Activated T-cell treated with anti-CD3 and anti-CD28 coated beads for 1 hour (primary cell): ENCODE measurements around the gene ATP1B1.
"Not testable (repeated sequence)": the region's sequence is repeated elsewhere in the genome, so short reads cannot be mapped to it uniquely, and the experiment has no call there.

Experiments
- DNase-seq: peaks from one replicate; pipeline ENCODE4 v3.0.0-alpha.2; 2020; ENCODE audit warnings: low read depth

The ATP1B1 gene

DNA sequence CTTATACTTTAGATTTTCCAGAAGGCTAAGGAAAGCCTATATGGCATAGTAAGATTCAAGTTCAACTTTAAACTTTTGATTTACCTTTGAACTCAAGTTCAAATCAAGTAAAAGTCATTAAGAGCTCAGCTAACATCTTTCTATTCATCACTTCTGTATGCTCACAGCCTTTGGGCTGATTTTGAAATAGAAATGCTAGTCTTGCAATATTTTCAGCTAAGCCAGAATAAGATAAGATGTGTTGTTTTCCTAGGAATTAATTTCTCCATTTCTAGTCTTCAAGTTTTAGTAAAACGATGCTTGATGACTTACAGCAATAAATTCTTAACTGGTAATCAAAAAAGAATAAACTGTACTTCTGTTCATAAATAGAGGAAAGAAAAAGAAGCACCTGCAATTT lies 35.6 kb downstream of the ATP1B1 start:
- DNase-seq, result no peak

DNA sequence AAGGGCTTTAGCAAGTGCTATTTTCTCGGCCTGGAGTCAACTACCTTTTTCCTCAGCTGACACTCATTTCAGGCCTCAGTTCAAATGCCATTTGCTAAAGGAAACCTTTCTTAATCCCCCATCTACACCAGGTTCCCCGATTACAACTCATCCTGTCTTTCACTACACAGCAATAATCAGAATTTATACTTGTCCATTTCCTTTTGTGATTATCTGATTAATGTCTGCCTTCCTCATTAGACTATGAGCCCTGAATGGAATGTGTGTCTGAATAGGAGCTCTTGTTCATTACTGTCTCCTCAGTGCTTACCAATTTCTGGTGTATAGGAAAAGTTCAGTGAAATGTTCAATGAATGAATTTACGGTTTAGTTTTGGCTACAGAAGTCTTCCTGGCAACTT lies 36.9 kb downstream of the ATP1B1 start:
- no peak for DNase-seq

DNA sequence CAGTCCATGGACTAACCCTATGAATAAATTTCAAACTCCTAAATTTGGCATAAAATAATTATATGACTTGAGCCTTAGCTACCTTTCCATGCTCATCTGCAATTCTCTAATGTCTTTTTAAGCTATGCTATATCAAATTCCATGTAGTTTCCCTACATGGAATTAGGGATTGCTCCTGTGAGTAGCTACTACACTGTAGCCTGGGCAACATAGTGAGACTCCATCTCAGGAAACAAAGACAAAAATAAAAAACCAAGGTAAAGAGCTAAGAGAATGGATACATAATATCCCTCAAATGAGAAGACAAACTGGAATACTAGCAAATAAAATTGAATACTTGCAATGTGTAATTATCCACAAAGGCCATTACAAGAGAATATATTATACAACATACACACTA lies 37.5 kb downstream of the ATP1B1 start:
- DNase-seq, result no peak

DNA sequence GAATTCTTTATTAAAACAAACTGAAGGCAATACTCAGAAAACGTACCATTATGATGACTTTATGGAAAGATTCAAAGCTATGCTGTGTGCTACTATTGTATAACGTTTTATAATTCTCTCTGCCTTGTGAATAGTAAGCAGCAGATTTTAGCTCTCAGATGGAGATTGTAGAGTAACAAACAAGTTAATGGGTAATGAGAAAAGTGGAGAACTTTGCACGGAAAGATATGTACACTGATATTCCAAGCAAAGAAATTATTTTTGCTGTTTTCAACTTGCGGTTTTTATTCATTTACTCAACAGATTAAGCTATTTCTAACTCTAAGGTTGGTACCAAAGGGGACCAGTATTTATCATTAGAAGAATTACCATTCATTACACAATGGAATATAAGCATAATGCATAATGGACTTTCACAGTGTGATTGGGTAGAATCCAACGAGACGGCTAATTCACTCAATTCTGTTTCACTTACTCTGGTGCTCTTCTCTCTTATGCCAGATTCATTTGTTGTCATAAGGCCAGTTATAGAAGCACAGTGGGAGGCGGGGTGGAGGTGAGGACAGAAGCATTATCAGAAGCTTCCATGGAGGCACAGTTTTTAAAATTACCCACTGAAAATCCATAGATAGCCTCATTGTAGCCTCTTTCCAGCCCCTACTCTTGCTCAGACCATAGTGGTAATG lies 38.6 kb downstream of the ATP1B1 start:
- no peak for DNase-seq

DNA sequence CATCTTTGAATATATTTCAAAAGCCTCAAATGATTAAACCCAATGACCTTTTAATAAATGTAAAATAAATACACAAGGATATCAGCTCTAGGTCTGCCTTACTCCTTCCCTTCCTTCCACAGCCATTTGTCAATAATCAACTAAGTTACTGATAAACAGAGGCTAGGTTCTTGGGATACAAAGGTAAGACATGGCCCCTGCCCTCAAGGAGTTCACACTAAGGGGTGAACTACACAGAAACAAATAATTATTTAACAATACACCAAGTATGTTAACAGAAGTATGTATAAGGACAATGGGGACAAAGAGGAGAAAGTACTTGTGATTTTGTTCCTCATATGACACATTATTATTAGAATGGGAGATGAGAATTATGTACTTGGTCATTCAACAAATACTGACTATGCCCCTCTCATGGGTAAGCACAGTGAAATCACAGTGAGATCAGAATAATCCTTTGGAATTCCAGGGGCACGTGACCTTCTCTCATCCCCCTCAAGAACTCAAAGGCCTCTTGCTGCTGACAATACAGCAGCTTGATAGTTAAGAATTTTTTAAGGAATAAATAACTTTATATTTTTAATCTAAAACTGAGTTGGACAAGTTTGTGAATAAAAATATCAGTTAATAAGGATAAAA lies 40.2 kb downstream of the ATP1B1 start:
- no peak for DNase-seq

DNA sequence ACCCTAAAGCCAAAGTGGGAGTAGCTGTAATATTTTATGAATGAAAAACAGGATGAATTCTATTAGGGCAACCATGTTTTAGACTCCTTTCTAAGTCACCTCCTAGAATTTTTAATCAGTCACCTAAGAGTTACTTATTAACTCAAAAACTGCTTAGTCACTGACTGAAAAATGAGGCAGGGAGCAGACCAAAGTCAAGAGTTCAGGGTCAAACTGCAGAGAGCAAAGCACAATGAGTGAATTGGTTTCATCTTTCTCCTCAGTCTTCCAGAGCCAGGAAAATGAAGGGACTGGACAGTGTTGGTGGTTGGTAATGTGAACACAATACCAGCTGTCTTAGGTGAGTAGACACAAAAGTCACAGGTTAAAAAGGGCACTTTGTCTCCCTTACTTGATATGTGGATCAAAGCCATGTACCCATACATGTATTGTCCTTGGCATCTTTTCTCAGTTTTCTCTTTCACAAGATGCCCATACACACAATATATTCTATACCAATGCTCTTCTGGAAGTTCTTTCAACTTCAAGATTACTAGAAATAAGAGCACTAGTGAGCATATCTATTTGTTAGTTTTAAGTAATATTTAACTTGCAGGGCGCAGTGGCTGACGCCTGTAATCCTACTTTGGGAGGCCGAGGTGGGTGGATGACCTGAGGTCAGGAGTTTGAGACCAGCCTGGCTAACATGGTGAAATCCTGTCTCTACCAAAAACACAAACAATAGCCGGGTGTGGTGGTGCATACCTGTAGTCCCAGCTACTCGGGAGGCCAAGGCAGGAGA lies 42.2 kb downstream of the ATP1B1 start:
- no peak for DNase-seq

DNA sequence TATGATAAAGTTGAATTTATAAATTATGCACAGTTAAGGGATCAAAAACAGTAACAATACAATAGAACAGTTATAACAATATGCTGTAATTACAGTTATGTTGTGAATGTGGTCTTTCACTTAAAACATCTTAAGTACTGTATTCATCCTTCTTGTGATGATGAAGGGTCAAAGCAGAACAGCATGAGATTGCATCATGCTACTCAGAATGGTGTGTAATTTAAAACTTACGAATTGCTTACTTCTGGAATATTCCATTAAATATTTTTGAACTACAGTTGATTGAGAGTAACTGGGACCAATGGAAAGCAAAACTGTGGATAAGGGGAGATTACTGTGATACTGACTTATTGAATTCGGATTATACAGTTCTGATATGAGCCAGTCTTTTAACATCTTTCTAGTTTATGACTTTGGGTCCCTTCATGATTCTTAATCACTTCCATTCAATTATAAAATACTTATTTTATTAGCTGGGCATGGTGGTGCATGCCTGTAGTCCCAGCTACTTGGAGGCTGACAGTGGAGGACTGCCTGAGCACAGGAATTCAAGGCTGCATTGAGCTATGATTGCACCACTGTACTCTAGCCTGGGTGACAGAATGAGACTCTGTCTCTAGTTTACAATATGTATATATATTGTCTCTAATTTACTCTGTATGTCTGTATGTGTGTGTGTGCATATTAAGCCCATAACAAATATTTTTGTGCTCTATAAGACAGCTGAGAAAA lies 43.2 kb downstream of the ATP1B1 start:
- no peak for DNase-seq

DNA sequence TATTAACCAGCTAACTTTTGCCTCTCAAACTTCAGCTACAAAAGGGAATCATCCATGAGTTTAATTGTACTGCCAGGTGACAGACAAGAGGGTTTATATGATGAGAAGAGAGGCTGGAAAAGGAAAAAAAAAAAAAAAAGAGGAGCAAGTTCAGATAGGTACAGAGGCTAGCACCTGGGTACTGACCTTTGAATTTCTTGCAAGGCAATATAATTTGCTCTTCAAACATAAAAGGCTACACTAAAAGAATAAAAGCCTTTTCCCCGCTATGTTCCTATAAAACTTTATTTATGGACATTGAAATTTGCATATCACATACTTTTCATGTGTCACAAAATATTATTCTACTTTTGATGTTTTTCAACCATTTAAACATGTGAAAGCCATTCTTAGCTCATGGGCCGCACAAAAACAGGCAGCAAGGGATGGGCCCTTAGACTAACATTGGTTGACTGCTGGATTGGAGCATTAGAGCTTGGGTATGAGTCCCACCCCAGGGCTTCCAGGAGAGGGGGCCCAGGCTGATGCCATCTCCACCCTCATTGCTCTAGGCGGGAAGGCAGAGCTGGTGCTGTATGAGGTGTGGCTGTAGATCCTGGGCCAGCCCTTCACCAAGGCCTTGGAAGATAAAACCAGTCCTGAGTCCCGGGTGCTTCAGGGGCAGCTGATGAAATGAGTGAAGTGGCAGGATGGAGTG lies 44.3 kb downstream of the ATP1B1 start:
- DNase-seq, result no peak

DNA sequence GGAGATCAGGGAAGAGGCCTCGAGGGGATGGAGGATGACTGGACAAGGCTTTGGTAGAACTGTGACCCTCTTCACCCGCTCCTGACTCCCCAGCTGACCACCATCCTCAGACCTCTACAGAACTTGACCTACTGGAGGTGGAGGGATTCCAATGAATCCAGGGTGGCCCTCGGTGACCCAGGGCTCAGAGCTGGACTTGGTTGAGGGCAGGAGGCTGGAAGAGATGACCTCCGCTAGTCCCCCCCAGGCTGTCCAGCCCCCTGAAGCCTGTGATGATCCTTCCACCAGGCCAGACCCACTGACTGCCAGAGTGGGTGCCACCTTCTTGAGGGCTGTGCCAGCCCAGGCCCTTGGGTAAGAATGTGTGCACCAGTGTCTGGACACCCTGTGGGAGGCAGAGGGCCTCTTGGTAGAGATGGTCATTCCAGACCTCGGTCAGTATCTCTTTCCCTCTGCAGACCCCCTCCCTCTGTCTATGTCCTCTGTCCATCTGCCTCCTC lies 44.9 kb downstream of the ATP1B1 start:
- no peak for DNase-seq

DNA sequence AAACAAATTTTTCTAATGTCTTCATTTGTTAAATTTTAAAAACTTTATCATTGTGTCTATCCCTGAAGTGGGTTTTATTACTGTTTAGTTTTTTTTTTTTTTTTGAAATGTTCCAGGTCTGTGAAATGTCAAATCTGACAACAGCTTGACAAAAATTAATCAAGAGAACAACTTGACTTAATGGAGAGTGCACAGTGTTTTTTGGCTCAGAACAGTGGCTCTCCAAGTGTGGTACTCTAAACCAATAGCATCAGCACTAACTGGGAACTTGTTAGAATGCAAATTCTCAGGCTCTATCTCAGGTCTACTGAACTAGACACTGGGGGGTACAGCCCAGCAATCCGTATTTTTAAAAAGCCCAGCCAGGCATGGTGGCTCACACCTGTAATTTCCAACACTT lies 49.2 kb downstream of the ATP1B1 start:
- DNase-seq, result no peak

DNA sequence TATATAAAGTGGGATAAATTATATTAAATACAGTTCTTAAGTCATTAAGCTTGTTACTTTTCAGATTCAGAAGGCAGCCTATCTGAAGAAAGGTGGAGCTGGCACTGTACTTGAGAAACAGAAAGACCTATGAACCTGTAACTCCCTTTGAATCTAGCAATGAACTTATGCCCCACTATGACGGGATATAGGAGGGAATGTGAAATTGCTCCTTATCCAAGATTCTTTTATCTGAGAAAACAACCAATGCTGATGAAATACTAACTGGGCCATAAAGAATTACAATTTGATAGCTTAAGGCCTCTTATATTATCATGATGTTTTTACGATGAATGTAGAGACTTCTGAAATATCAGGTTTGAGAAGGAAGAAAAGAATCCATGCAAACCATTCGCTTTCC lies 50.1 kb downstream of the ATP1B1 start:
- no peak for DNase-seq

DNA sequence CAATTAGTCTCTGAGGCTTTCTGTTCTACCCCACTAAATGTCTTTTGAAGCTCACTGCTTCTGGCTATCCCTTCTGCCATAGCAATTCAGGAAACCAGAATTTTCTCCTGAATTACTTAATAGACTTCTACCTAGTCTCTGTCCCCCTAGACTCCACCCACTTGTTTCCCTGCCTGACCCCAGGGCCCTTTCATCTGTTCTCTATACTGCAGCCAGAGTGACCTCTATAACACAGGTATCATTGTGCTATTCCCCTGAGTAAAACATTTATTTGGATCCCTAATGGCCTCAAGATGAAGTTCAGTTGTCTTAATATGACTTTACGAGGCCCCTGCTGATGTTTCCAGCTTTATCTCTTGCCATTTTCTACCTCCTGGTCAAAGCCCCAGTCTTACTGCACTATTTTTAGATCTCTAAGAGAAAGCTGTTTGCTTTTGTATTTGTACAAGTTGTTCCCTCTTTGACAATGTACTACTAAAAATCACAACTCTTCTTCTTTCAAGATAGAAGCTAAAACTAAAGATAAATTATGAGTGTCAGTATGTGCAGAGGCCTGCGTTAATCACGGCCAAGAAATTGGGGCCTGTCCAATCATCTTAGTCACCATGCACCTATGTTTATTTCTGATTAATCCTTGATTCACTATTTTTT lies 54.5 kb downstream of the ATP1B1 start:
- no peak for DNase-seq

DNA sequence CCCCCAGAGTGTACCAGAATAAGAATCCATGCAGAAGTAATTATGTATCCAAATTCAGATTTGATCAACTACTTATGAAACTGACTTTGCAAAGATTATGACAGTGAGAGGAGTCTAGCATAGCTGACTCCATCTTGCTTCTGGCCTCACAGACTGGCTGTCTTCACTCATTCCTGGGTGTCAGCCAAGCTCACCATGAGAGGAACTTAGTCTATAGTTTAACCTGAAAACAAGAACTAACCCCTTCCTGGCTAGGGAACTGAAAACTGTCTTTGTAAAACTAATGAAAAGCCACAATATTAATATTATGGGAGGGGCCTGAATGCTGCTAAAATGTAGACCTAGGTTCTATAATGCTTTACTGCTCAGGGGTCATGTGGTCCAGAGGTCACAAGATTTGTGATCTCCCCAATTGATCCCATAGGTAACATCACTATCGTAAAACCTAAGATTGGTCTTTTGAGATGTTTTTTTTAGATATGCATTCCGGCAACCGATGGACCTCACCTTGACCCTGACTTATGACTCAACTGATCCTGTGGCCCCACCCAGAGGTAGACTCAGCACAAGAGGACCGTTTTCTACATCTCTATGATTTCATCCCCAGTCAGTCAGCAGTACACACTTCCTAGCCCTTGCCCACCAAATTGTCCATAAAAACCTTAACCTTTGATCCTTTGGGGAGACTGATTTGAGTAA lies 55.2 kb downstream of the ATP1B1 start:
- no peak for DNase-seq

DNA sequence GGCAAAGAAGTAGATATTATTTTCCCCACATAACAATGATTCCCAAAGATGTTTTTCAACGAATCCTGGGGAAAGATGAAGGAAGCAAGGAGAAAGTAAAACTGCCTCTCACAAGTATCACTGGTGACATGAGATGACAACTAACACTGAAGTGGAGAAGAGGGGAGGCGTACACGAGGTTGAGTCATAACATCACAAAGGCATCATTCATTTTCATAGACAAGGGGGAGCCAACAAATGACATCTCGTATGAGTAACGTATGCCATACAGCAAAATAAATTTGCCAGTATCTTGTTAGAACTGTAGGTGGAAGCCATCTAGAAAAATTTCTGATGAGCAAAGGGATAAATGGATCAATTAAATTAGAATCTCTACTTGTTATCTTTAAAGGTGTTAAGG lies 56.6 kb downstream of the ATP1B1 start:
- no peak for DNase-seq

DNA sequence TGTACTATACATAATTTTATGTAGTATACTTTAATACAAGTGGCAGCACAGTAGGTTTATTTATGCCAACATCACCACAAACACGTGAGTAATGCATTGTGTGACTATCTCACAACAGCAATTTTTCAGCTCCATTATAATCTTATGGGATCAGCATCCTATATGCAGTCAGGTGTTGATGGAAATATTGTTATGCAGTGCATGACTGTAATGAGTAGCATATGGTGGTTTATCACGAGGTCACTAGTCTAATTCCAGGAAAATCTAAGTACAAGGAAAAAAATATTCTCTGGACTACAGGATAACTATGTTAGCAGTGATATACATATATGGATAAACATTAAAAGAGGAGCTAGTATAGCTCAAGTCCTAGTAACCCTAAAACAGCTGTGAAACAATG lies 69.0 kb downstream of the ATP1B1 start:
- DNase-seq, result no peak

DNA sequence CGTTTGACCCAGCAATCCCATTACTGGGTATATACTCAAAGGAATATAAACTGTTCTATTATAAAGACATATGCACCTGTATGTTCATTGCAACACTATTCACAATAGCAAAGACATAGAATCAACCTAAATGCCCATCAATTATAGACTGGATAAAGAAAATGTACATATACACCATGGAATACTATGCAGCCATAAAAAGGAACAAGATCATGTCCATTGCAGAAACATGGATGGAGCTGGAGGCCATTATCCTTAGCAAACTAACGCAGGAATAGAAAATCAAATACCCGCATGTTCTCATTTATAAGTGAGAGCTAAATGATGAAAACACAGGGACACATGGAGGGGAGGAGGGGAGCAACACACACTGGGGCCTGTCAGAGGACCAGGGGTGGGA lies 72.9 kb downstream of the ATP1B1 start:
- not testable (repeated sequence) for DNase-seq

DNA sequence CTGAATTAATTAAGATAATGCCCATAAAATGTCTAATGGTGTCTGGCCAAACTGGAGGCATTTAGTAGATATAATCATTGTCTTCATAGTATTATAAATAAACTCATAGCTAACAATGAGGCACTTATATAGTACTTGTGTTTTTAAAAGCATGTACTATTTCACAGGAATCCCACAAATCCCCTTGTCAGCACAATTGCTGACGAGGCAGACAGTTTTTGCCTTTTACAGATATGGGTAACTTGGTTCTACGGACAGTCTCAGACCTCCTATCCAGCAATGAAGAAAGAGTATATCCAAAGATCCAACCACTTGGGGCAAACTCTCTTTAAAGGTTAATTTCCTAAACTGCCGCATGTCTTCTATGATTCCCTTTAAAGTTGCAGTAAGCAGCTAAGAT lies 73.7 kb downstream of the ATP1B1 start:
- DNase-seq, result no peak
